Transverse colon (tissue), 4 donors: ENCODE measurements around the gene PACRG. TPM values are rescaled to one million over a fixed set of nuclear protein-coding genes. Genes with fewer than 3 reads are reported as not detected.
A peak's percentile ranks its signal among the peaks of the same experiment; 100 is the strongest.

Source experiments
- DNase-seq: peaks from one replicate; pipeline ENCODE4 v3.0.0-alpha.2; 2019
- H3K27ac ChIP-seq, 4 donors: fragments of 200-600 bp; sonication (generic); 2 replicates each; pipeline ENCODE4 v1.5.1; 2016 to 2018; ENCODE audit warnings: inconsistent platforms in 4 of 4
- H3K27me3 ChIP-seq: fragments of 200-600 bp; sonication (generic); 2 replicates; pipeline ENCODE4 v1.5.1; 2017; ENCODE audit warnings: inconsistent platforms
- H3K36me3 ChIP-seq, 4 donors: fragments of 200-600 bp; sonication (generic); 2 replicates each; pipeline ENCODE4 v1.5.1; 2017 to 2019; ENCODE audit warnings: inconsistent platforms in 4 of 4
- H3K4me1 ChIP-seq, 4 donors: fragments of 200-600 bp; sonication (generic); 2 replicates each; pipeline ENCODE4 v1.5.1; 2017 to 2020; ENCODE audit warnings: inconsistent platforms in 4 of 4
- H3K4me3 ChIP-seq, 4 donors: fragments of 200-600 bp; sonication (generic); 1 replicate in 1 of 4; 2 replicates in 3 of 4; pipeline versions ENCODE4 v1.5.1 to v1.6.1; 2017 to 2019; ENCODE audit warnings: inconsistent platforms in 4 of 4
- H3K9me3 ChIP-seq, 2 donors: fragments of 200-600 bp; sonication (generic); 2 replicates each; pipeline ENCODE4 v1.5.1; 2017 to 2019; ENCODE audit warnings: inconsistent platforms in 2 of 2
- EP300 ChIP-seq: sonication (generic); formaldehyde crosslinking; IDR thresholded peaks from one replicate; pipeline ENCODE4 v1.6.1; 2017; ENCODE audit warnings: antibody characterized with exemption, low read depth
- POLR2A ChIP-seq: fragments of 450-650 bp; IDR thresholded peaks from one replicate; pipeline ENCODE4 v1.6.1; 2016; ENCODE audit warnings: antibody characterized with exemption, mild to moderate bottlenecking, moderate library complexity
- POLR2AphosphoS5 ChIP-seq, 3 donors: sonication (generic); formaldehyde crosslinking; IDR thresholded peaks; one replicate each; pipeline ENCODE4 v1.6.1; 2016; ENCODE audit warnings: antibody characterized with exemption in 3 of 3
- WGBS, 2 donors: methylation state at CpG; one replicate each; pipeline ENCODE4 v1.1.5; 2018; ENCODE audit warnings: low coverage in 1 of 2; 5-methylcytosine and 5-hydroxymethylcytosine counted together
- in situ Hi-C, 4 donors: fragments of 200-750 bp; cut with MboI; loops; one replicate each; pipeline versions ENCODE4 v1.15.0 to v1.15.1; 2017; ENCODE audit warnings: low sequenced_read_pairs in 3 of 4, low pct_ligation_motif_present in 1 of 4, low pct_unique_long_range_greater_than_20kb in 1 of 4
- intact Hi-C: fragments of 100-400 bp; cut with DNase I; formaldehyde crosslinking; loops from one replicate; pipeline ENCODE4 v1.15.1; 2023; ENCODE audit warnings: low total_unique reads
- total RNA-seq, 4 donors: library from RNA; depleted of rRNA; stranded (reverse); fragments of >200 nt; gene quantifications; one replicate each; pipeline ENCODE4 v1.1.0, GENCODE V29; 2016
- TF ChIP-seq, protein P1 (sequence below), 5 experiments: fragments of 200-600 bp in 3 of 5; fragments of 450-650 bp in 2 of 5; sonication (generic) in 3 of 5; IDR thresholded peaks; 1 replicate in 2 of 5; 2 replicates in 3 of 5; pipeline ENCODE4 v1.5.1; 2016 to 2017; ENCODE audit warnings: antibody characterized with exemption in 5 of 5, inconsistent platforms in 3 of 5, mild to moderate bottlenecking in 2 of 5, moderate library complexity in 1 of 5

PACRG gene
- total RNA-seq, 4 donors from 2014 or later, result 1.2 to 13.8 (median 1.4) TPM; not detected in 1

DNA sequence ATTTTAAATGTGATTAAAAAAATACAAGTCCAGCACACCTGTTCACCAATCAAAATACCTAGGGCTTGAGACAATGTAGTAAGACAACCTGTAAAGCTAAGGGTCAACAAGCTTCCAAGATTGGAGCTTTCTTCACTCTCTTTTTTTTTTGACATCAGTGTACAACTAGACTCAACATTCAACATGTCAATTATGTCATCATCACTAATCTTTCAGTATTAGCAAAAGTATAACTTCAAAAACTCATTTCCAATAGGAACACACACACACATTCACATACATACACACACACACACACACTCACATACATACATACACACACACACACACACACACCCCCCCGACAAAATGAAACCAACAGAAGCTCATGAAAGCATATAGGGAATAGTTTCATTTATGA, 26.2 kb upstream of the PACRG start:
- Histone ChIP-seq H3K27ac (no peak overlapping the region), H3K4me1 (peaks cover 0 to 10% (median 0%) of the 10 kb centered on the region in 4 donors), H3K27me3 (no peaks in the 10 kb centered on the region), H3K4me3 (no peak overlapping the region), H3K36me3 (no peaks in the 10 kb centered on the region), H3K9me3 (no peaks in the 10 kb centered on the region)
- whole genome bisulfite sequencing, 2 donors, result 79 to 91% methylated on average over 1 of the region's 1 CpG
- DNase-seq, result no peak
- TF ChIP-seq, protein P1, sequence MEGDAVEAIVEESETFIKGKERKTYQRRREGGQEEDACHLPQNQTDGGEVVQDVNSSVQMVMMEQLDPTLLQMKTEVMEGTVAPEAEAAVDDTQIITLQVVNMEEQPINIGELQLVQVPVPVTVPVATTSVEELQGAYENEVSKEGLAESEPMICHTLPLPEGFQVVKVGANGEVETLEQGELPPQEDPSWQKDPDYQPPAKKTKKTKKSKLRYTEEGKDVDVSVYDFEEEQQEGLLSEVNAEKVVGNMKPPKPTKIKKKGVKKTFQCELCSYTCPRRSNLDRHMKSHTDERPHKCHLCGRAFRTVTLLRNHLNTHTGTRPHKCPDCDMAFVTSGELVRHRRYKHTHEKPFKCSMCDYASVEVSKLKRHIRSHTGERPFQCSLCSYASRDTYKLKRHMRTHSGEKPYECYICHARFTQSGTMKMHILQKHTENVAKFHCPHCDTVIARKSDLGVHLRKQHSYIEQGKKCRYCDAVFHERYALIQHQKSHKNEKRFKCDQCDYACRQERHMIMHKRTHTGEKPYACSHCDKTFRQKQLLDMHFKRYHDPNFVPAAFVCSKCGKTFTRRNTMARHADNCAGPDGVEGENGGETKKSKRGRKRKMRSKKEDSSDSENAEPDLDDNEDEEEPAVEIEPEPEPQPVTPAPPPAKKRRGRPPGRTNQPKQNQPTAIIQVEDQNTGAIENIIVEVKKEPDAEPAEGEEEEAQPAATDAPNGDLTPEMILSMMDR (IDR thresholded peaks at IDR 0.05), result no peak
- TF ChIP-seq POLR2A, result no peak
- no peak for TF ChIP-seq EP300
- no peak for TF ChIP-seq POLR2AphosphoS5 (IDR thresholded peaks at IDR 0.05)
- intact Hi-C loops (no loop called here), in situ Hi-C loops (no loop called here)

DNA sequence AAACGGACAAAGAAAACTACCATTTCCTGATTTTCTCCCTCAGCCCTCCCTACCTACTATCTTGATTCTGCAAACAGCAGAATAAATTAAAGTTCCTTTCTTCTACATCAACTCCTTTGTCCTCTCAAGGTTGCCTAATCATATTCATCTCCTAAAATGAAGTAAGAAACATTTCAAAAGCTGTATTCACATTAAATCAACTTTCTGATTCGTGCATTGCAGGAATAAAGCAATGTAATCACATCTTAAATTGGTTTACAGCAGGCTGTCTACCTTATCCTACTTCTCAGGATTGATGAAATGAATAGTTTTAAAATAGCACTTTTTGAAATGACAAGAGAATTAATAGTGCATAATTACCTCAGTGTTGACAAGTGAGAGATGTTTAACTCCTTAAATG, 25.3 kb upstream of the PACRG start:
- DNase-seq, result no peak
- no peaks in the 10 kb centered on the region for H3K36me3 ChIP-seq
- in situ Hi-C loops, result no loop called here
- H3K4me3 ChIP-seq, result no peak overlapping the region
- TF ChIP-seq EP300 (no peak), POLR2AphosphoS5 (IDR thresholded peaks at IDR 0.05) (no peak), POLR2A (no peak)
- TF ChIP-seq, protein P1 (IDR thresholded peaks at IDR 0.05), result no peak
- no peaks in the 10 kb centered on the region for H3K9me3 ChIP-seq
- no peak overlapping the region for H3K27ac ChIP-seq
- intact Hi-C loops, result no loop called here
- WGBS, 2 donors, result 64 to 66% methylated on average over 2 of the region's 2 CpGs
- H3K4me1 ChIP-seq, result peaks cover 0 to 10% (median 0%) of the 10 kb centered on the region in 4 donors
- no peaks in the 10 kb centered on the region for H3K27me3 ChIP-seq

DNA sequence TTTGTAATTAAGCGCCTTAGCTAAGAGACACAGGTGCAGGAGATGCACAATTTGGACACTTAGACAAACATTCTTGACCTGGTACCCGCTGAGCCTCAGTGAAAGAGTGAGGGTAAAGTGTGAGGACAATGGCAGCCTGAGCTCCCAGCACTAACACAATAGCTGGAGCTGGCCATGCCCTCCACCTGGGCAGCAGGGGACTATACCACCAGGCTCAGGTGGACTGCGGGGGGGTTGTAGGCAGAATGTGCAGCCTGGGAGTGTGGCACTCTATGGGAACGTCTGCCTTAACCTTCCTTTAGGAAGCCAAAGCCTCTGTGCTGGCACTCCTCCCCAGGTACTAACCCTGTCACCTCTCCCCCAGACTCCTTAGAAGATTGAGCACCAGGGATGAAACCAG, 23.8 kb upstream of the PACRG start:
- H3K4me3 ChIP-seq, result no peak overlapping the region
- no peaks in the 10 kb centered on the region for H3K9me3 ChIP-seq
- in situ Hi-C loops (no loop called here), intact Hi-C loops (no loop called here)
- H3K4me1 ChIP-seq, result peaks cover 0 to 10% (median 0%) of the 10 kb centered on the region in 4 donors
- WGBS, 2 donors, result 84% methylated on average over 4 of the region's 4 CpGs; no CpG with 5 or more reads in 1 of the 2 donors
- H3K36me3 ChIP-seq, result no peaks in the 10 kb centered on the region
- H3K27me3 ChIP-seq, result no peaks in the 10 kb centered on the region
- no peak for DNase-seq
- no peak overlapping the region for H3K27ac ChIP-seq
- no peak for TF ChIP-seq POLR2A
- TF ChIP-seq POLR2AphosphoS5 (IDR thresholded peaks at IDR 0.05), result no peak
- TF ChIP-seq EP300, result no peak

DNA sequence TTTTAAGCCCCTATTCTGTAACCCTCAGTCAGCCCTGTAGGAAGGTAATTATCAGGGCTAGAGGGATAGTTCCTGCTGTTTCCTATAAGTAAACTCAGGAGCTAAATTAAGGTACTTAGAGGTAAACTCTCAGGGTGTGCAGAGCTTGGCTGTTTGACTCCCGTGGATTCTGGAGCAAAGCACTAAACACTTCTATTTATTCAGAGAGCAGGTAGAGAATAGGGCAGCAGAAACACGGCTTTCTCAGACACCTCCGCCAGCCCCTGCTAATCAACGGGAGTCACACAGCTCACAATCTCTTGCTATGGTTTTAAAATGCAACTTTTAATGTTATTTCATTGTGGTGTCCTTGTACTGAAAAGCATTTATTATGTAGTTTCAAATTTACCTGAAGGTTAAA, 22.0 kb upstream of the PACRG start:
- intact Hi-C loops (no loop called here), in situ Hi-C loops (no loop called here)
- peak overlapping the region in 1 of 4 donors; percentile 33 for H3K27ac ChIP-seq
- no peaks in the 10 kb centered on the region for H3K36me3 ChIP-seq
- 68 to 69% methylated on average over 4 of the region's 4 CpGs for WGBS, 2 donors
- peaks cover 0 to 10% (median 0%) of the 10 kb centered on the region in 4 donors for H3K4me1 ChIP-seq
- TF ChIP-seq EP300 (no peak), POLR2A (no peak), POLR2AphosphoS5 (IDR thresholded peaks at IDR 0.05) (no peak)
- TF ChIP-seq, protein P1 (IDR thresholded peaks at IDR 0.05), result no peak
- no peaks in the 10 kb centered on the region for H3K27me3 ChIP-seq
- no peaks in the 10 kb centered on the region for H3K9me3 ChIP-seq
- no peak for DNase-seq
- no peak overlapping the region for H3K4me3 ChIP-seq

DNA sequence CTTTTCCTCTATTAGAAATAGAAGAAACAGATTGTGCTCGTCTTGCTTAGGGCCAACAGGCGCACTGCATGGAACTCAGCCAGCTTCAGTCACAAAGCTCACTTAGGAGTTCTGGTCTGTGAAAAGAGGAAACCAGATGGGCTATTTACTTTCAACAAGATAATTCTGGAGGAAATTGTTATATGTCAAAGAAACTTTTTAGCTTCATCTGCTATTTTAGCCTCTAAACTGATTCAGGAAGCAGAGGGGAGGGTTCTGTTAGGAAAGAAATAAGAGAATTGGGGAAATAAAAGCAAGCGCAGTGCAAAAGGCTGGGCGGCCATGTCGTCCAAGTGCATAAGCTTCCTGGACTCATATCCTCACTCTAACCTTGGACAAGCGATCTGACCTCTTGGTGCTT, 21.5 kb upstream of the PACRG start:
- H3K27ac ChIP-seq, result peak overlapping the region; percentile 6 to 48 (median 39)
- WGBS, 2 donors, result 45 to 52% methylated on average over 5 to 6 of the region's 6 CpGs
- no peaks in the 10 kb centered on the region for H3K36me3 ChIP-seq
- H3K9me3 ChIP-seq, result no peaks in the 10 kb centered on the region
- intact Hi-C loops (no loop called here), in situ Hi-C loops (no loop called here)
- H3K27me3 ChIP-seq, result no peaks in the 10 kb centered on the region
- TF ChIP-seq POLR2AphosphoS5 (IDR thresholded peaks at IDR 0.05), result no peak
- no peak for TF ChIP-seq EP300
- TF ChIP-seq, protein P1 (IDR thresholded peaks at IDR 0.05), result no peak
- TF ChIP-seq POLR2A, result no peak
- peaks cover 0 to 10% (median 0%) of the 10 kb centered on the region in 4 donors for H3K4me1 ChIP-seq
- H3K4me3 ChIP-seq, result no peak overlapping the region
- DNase-seq, result peak; percentile 27
